Measurements from ENCODE around the gene FPR3.
"Not testable (repeated sequence)": the region's sequence is repeated elsewhere in the genome, so short reads cannot be mapped to it uniquely, and the experiment has no call there.

Gene FPR3

DNA sequence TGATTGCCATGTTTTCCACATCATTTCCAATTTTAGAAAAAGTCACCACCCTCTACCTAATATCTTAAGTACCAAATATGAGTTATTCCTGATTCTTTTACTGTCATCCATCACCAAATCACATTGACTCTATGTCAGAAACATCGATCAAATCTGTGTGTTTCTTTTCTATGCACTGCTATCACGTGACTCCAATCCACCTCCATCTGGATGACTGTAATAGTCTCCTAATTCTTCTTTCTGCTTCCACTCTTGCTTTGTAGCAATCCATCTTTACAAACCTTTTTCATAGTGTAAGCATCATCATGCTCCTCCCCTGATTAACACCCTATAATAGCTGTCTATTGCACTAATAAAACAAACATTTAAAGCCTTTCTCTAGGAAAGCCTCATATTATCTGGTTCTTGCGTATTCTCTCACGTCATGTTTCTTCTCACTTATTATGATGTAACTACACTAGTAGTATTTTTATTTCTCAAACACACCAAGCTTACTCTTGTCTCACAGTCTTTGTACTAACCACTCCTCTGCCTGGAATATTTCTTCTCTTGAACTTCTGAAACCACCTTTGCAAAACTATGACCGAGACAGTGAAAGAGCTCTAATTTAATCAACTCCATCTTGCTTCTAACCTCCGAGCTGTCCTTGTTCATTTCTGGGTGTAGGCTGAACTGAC lies 10.7 kb upstream of the FPR3 start:
- no peak for DNase-seq (ENCODE audit: low read depth in 3 of 3)

DNA sequence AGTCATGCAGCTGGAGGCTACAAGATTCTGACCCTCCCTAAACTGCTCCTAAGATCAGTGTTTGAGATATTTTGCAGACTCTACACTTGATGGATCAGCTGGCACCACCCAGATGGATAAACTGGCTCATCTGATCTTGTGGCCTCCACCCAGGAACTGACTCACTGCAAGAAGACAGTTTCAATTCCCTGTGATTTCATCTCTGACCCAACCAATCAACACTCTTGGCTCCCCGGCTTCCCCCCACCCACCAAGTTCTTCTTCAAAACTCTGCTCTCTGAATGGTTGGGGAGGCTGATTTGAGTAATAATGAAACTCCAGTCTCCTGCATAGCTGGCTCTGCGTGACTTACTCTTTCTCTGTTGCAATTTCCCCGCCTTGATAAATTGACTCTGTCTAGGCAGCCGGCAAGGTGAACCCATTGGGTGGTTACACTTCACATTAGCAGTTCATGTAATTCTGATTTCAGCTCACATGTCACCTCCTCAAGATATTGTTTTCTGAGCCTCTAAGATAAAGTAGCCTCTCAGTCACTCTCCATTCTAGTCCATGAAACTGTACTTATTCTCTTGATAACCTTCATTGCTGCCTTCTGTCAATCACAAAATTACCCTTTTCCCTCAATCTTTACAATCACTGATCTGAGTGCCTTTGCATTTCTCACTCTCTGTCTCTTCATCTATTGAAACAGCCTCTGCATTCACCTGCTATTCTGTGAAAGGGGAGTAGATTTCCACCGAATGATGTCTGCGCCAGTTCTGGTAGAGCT lies 9.9 kb upstream of the FPR3 start:
- DNase-seq (ENCODE audit: low read depth in 3 of 3), result peak in 1 of 3 experiments; percentile 4

DNA sequence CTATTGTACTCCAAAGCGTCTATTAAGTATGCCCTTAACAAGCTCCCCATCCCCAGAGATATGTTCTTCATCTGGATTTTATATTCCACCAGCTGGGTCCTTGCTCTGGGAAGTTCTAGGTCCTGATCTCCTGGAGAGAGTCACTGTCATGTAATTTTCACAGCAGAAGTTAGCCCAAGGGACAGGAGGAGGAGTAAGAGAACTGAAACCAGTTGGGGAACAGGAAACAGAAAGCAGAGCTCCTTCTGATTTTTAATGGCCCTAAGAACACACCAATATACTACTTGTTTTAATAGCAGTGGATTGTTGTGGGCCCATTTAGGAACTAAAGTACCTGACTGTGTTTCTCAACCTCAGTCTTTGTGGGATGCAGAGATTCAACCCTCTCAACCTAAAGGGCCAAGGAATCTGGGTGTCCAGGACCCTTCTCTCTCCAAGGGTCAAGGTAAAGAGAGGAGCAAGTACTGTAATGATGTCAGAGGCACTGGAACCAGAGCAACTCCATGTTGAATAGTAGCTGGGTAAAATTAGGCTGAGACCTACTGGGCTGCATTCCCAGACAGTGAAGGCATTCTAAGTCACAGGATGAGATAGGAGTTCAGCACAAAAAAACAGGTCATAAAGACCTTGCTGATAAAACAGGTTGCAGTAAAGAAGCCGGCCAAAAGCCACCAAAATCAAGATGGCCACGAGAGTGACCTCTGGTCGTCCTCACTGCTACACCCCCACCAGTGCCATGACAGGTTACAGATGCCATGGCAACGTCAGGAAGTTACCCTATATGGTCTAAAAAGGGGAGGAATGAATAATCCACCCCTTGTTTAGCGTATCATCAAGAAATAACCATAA lies 8.1 kb upstream of the FPR3 start:
- DNase-seq (ENCODE audit: low read depth in 3 of 3), result no peak

- no peak for DNase-seq (ENCODE audit: low read depth in 3 of 3)
These were observed 6.9 kb upstream of the FPR3 start for GRCh38 chr19:51788029-51788428.

- no peak for DNase-seq (ENCODE audit: low read depth in 3 of 3)
These were observed 5.7 kb upstream of the FPR3 start for GRCh38 chr19:51789061-51789795.

DNA sequence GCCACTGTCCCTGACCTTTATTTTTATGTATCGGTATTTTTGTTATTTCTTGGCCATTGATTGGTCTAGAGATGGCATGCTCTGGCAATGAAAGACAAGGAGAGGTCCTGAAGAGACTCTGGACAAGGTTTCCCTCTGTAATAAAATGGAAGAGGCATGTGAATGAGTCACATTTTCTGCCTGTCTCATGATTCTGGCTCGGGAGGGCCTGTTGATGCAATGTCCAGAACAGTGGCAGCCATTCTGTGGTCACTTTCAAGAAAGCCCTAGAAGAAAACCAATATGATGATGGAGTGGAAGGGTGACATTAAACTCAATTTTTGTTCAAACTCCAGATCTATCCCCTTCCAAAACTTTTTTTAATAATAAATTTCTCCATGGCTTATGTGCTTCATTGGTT lies 2.0 kb upstream of the FPR3 start:
- no peak for DNase-seq (ENCODE audit: low read depth in 3 of 3)

DNA sequence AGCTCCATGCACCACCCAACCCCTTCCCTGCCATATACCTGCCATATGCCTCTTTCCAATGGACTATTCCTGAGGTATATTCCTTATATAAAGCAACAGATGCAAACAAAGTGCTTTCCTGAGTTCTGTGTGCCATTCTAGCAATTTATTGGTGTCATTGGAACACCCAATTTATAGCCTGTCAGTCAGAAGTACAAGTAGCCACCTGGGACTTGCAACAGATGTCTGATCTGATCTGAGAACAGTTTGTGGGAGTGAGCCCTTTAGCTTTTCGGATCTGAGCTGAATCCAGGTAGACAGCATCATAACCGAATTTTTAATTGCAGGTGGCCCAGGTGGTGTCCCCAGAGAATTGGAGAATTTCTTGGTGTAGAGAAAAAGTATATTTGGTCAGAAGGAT lies 963 bp upstream of the FPR3 start:
- no peak for DNase-seq (ENCODE audit: low read depth in 3 of 3)

- DNase-seq (ENCODE audit: low read depth in 3 of 3), result no peak
These were observed 1.3 kb downstream of the FPR3 start for GRCh38 chr19:51796195-51796679.

- no peak for DNase-seq (ENCODE audit: low read depth in 3 of 3)
These were observed 2.5 kb downstream of the FPR3 start for GRCh38 chr19:51797480-51797879.

DNA sequence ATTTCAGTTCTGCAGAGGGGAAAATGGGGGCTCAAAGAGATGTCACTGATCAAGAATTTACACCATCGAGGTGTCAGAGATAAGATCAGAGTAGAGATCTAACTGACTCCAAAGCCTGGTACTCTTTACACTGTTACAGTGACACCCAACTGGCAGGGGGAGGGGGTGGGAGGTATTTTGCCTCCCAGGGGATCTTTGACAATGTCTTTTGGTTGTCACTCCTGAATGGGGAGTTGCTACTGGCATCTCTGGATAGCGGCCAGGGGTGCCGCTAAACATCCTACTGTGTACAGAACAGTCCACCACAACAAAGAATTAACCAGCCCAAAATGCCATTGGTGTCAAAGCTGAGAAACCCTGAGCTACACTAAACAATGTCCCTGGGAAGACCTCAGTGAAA lies 3.1 kb downstream of the FPR3 start:
- no peak for DNase-seq (ENCODE audit: low read depth in 3 of 3)

DNA sequence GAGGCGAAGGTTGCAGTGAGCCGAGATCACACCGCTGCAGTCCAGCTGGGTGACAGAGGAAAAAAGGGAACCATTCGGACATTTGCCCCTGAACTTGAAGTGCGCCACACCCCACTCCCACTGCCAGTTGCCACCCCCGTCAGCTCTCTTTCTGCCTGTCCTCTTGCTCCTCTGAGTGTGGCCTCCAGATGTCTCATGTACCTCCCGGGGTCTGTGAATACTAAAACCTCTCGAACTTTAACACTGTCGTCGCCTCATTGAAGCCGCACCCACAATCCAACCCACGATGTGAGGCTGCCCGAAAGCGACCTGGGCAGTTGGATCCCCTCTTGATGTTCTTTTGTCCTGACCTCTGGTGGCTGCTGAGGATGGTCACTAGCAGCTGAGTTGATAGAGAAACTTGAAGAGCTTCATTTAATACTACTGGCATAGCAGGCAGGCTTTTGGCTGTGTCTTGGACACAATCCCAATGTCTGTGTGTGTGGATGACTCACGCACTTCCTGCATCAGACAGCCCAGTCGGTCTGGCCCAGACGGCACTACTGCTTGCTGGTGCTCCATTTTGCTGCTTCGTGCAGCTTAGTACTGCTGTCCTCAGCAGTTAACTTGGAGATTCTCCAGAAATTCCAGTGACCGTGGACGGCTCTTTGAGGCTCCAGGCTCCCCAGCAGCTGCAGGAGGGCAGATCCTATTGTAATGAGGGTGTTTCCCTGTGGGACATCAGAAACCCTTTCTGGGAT lies 4.2 kb downstream of the FPR3 start:
- DNase-seq (ENCODE audit: low read depth in 3 of 3), result no peak

GRCh38 chr19:51799774-51800472 lies 5.0 kb downstream of the FPR3 start:
- DNase-seq (ENCODE audit: low read depth in 3 of 3), result no peak

GRCh38 chr19:51800473-51801244 lies 5.7 kb downstream of the FPR3 start:
- no peak for DNase-seq (ENCODE audit: low read depth in 3 of 3)

GRCh38 chr19:51802775-51803174 lies 7.8 kb downstream of the FPR3 start:
- no peak for DNase-seq (ENCODE audit: low read depth in 3 of 3)

DNA sequence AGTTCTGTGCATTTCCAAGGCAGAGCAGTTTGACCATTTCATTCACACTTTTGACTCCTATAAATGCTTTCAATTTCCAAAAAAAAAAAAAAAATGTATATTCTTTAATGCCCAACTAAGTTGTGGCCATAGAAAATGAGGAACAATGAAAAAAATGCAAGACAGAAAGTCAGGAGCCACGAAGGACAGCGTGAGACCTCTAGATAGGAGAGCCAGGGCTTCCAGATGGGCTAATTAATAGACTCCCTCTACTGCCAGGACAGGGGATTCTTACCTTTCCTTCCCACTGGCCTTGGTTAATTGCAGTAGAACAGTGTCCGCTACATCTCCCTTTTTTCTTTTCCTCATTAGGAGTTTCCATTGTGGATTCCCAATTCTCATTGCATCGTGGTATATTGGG lies 8.6 kb downstream of the FPR3 start:
- no peak for DNase-seq (ENCODE audit: low read depth in 3 of 3)

- DNase-seq (ENCODE audit: low read depth in 3 of 3), result no peak
These were observed 9.0 kb downstream of the FPR3 start for GRCh38 chr19:51803967-51804366.

DNA sequence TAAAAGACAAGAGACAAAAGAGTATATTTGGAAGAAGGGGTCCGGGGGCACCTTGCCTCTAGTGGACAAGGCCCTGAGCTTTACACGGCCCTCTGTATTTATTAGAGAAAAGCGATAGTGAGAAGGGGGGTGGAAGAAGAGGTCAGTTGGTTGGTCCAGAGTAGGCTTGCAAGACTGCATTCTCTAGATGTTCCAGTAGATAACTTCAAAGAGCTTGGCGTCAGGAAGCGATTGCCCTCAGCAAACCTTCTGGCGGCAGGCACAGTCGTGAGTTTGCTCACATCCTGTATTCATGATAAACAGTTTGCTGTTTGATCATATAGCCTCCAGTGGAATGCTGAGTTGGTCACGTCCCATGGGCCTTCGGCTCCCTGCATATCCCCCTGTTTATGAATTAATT lies 9.8 kb downstream of the FPR3 start:
- not testable (repeated sequence) for DNase-seq (ENCODE audit: low read depth in 3 of 3)

GRCh38 chr19:51805396-51805795 lies 10.4 kb downstream of the FPR3 start:
- DNase-seq (ENCODE audit: low read depth in 3 of 3), result not testable (repeated sequence)

- not testable (repeated sequence) for DNase-seq (ENCODE audit: low read depth in 3 of 3)
These were observed 11.6 kb downstream of the FPR3 start for GRCh38 chr19:51806571-51806970.
